ENCODE results near the gene REL.
"Not testable (repeated sequence)": the region's sequence is repeated elsewhere in the genome, so short reads cannot be mapped to it uniquely, and the experiment has no call there.

REL gene

DNA sequence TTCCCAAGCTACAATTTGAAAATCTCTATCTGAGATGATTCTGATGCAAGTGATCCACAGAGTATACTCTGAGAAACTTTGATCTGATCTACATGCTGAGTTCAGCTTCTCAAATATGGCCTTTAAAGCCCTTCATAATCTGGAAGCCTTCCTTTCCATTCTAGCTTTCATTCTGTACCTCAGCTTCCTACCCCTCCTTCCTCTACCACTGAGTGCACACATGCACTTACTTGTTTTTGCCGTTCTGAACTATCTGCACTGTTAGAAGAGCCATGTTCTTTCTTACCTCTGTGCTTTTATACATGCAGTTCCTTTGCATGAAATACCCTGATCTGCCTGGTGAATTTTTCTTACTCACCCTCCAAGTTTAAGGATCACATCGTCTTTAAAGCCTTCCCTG lies 25.0 kb downstream of the REL start:
- peaks cover 6% of the 10 kb centered on the region for H3K4me1 Mint-ChIP-seq (ENCODE audit: low read depth)
- no peak for DNase-seq (ENCODE audit: low spot score)
- H3K36me3 Mint-ChIP-seq (ENCODE audit: low read depth) = peaks cover 34% of the 10 kb centered on the region
- H3K27ac Mint-ChIP-seq = peak overlapping the region; percentile 33
- no peaks in the 10 kb centered on the region for H3K9me3 Mint-ChIP-seq
- H3K27me3 Mint-ChIP-seq (ENCODE audit: low read depth) = no peaks in the 10 kb centered on the region
- H3K4me3 Mint-ChIP-seq = no peak overlapping the region

DNA sequence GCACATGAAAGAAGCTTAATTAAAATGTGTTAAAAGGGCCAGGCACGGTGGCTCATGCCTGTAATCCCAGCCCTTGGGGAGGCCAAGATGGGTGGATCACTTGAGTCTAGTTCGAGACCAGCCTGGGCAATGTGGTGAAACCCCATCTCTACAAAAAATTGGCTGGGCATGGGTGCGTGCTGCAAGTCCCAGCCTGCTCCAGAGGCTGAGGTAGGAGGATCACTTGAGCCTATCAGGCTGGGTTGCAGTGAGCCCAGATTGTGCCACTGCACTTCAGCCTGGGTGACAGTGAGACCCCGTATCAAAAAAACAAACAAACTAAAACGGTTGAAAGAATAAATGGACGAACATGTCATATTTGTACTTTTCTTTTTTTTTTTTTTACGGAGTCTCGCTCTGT lies 26.0 kb downstream of the REL start:
- no peak for DNase-seq (ENCODE audit: low spot score)
- Mint-ChIP-seq H3K9me3 (no peaks in the 10 kb centered on the region), H3K27ac (no peak overlapping the region), H3K4me1 (ENCODE audit: low read depth) (peaks cover 6% of the 10 kb centered on the region), H3K27me3 (ENCODE audit: low read depth) (no peaks in the 10 kb centered on the region), H3K36me3 (ENCODE audit: low read depth) (peaks cover 35% of the 10 kb centered on the region), H3K4me3 (no peak overlapping the region)

DNA sequence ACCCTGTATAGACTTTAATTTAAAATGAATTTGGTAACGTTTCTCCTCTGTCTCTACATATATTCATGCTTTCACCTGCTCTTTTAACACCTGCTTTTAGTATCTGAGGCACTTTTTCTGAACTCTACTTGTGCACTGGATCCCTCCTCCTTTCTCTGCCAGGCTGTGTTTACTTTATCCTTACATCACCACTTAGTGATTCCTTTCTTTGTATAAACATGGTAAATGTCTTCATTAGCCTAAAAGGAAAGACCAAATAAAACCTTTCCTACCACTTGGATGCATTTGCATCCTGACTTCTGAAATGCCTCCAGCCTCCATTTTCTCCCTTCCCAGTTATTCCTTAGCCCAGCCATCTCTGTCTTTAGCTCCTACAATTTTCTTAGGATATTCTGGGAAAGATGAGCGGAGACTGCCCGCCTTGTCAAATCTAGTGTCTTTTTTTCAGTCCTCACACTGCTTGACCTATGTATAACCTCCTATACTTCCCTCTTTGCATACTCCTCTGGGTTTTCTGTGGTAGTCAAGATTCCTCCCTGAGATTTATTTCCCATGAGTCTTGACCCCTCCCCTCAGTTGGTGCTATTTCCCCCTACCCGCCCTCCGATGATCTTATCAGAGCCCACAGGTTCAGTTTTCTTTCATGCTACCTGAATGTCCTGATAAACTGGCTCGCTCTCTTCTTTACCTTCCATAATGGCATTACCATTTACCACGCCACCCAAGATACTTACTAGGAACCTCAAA lies 44.8 kb downstream of the REL start:
- DNase-seq (ENCODE audit: low spot score) = no peak
- Mint-ChIP-seq H3K27me3 (ENCODE audit: low read depth) (no peaks in the 10 kb centered on the region), H3K36me3 (ENCODE audit: low read depth) (peaks cover 41% of the 10 kb centered on the region), H3K27ac (no peak overlapping the region), H3K9me3 (peaks cover 7% of the 10 kb centered on the region), H3K4me1 (ENCODE audit: low read depth) (peaks cover 12% of the 10 kb centered on the region), H3K4me3 (no peak overlapping the region)

DNA sequence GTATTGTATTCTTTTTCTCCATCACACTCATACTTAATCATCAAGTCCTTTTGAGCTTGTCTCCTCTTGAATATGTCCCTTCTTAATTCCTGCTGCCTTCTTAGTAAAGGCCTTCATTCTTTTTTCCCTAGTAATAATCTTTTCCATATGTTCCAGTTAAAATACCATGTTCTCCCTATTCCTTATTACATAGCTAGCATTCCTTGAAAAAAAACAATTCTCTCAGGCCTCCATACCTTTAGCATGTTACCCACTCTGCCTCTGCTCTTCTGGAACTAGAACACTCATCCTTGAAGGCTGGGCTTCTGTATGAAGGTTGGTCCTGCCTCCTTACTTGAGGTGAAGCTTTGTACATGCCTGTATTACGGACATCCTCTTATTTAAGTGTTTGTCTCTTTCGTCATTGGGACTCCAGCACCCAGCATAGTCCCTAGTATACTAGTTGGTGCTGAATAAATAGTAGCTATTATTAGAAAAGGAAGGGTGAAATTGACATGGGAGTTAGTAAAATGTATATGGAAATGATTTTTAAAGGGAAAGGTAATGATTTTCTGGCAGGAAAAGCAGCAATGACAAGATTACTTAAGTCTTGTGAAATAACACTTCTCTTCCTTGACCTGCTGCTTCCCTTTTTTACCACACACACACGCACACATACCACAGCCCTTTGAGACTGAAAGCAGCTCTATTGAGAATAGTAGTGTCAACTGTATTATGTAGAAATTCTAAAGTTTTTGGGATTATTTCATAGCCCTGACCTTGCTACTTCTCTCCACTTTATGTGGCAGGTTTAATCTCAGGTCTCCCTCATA lies 45.6 kb downstream of the REL start:
- no peak overlapping the region for H3K27ac Mint-ChIP-seq

DNA sequence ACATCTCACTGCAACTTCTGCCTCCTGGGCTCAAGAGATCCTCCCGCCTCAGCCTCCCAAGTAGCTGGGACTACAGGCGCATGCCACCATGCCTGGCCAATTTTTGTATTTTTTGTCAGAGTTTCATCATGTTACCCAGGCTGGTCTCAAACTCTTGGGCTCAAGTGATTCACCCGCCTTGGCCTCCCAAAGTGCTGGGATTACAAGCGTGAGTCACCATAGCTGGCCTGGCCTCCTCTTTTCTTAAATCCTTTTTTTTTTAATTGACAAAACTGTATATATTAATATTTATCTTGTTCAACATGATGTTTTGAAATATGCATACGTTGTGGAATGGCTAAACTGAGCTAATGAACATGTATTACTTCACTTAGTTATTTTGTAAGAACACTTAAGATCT lies 50.7 kb downstream of the REL start:
- H3K27me3 Mint-ChIP-seq (ENCODE audit: low read depth); H3K9me3 Mint-ChIP-seq; H3K27ac Mint-ChIP-seq; H3K4me1 Mint-ChIP-seq (ENCODE audit: low read depth); H3K4me3 Mint-ChIP-seq; DNase-seq (ENCODE audit: low spot score): not testable (repeated sequence)
- H3K36me3 Mint-ChIP-seq (ENCODE audit: low read depth) = peaks cover 36% of the 10 kb centered on the region

More for the DNA sequence above, 45.6 kb downstream of the REL start:
- Mint-ChIP-seq H3K9me3 (peaks cover 7% of the 10 kb centered on the region), H3K27me3 (ENCODE audit: low read depth) (no peaks in the 10 kb centered on the region), H3K4me1 (ENCODE audit: low read depth) (peaks cover 14% of the 10 kb centered on the region), H3K36me3 (ENCODE audit: low read depth) (peaks cover 41% of the 10 kb centered on the region), H3K4me3 (no peak overlapping the region)
- no peak for DNase-seq (ENCODE audit: low spot score)

DNA sequence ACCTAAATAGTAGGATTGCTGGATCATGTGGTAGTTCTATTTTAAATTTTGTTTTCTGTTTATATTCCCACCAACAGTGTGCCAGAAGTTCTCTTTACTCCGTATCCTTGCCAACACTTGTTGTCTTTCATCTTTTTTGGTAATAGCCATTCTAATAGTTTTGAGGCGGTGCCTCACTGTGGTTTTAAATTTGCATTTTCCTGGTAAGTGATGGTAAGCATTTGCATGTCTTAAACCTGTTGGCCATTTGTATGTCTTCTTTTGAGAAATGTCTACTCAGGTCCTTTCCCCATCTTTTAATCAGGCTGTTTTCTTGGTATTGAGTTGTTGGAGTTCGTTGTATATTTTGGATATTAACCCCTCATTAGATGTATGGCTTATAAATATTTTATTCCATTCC lies 51.6 kb downstream of the REL start:
- peaks cover 15% of the 10 kb centered on the region for H3K4me1 Mint-ChIP-seq (ENCODE audit: low read depth)
- DNase-seq (ENCODE audit: low spot score) = no peak
- peaks cover 35% of the 10 kb centered on the region for H3K36me3 Mint-ChIP-seq (ENCODE audit: low read depth)
- no peaks in the 10 kb centered on the region for H3K9me3 Mint-ChIP-seq
- H3K27me3 Mint-ChIP-seq (ENCODE audit: low read depth) = no peaks in the 10 kb centered on the region
- no peak overlapping the region for H3K27ac Mint-ChIP-seq
- no peak overlapping the region for H3K4me3 Mint-ChIP-seq

DNA sequence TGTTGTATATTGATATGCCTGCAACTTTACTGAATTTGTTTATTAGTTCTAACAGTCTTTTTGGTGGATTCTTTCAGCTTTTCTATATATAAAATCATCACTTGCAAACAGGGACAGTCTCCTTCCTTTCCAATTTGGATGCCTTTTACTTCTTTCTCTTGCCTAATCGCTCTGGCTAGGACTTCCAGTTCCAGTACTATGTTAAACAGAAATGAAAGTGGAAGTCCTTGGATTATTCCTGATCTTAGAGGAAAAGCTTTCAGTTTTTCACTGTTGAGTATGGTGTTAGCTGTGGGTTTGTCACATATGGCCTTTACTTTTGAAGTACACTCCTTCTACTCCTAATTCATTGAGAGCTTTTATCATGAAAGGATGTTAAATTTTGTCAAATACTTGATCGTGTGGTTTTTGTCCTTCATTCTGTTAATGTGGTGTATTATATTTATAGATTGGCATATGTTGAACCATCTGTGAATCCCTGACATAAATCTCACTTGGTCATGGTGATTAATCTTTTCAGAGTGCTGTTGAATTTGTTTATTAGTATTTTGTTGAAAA lies 52.9 kb downstream of the REL start:
- Mint-ChIP-seq H3K36me3 (ENCODE audit: low read depth) (peaks cover 37% of the 10 kb centered on the region), H3K27ac (no peak overlapping the region), H3K27me3 (ENCODE audit: low read depth) (no peaks in the 10 kb centered on the region), H3K4me1 (ENCODE audit: low read depth) (peaks cover 15% of the 10 kb centered on the region), H3K4me3 (no peak overlapping the region), H3K9me3 (no peaks in the 10 kb centered on the region)
- no peak for DNase-seq (ENCODE audit: low spot score)

DNA sequence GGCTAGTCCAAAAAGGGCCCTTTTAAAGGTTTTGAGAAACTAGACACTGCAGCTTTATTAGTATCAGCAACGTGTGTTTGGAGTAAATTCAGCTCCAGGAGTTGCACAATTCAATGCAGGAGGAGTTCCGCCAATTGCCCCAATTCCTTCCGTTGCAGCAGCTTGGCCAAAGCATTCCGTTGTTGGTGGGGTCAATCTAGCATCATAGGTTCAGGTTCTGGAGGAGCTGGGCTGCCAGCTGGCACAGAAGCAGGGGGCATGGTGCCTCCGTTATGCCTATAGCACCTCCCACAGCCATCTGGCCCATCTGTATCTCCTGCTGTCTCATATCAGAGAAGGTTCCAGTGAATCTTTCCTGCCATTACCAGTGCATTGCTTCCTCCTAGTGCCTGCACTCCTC lies 55.4 kb downstream of the REL start:
- H3K4me1 Mint-ChIP-seq (ENCODE audit: low read depth) = peaks cover 14% of the 10 kb centered on the region
- H3K4me3 Mint-ChIP-seq = no peak overlapping the region
- no peaks in the 10 kb centered on the region for H3K27me3 Mint-ChIP-seq (ENCODE audit: low read depth)
- no peaks in the 10 kb centered on the region for H3K9me3 Mint-ChIP-seq
- no peak overlapping the region for H3K27ac Mint-ChIP-seq
- DNase-seq (ENCODE audit: low spot score) = no peak
- H3K36me3 Mint-ChIP-seq (ENCODE audit: low read depth) = peaks cover 36% of the 10 kb centered on the region

DNA sequence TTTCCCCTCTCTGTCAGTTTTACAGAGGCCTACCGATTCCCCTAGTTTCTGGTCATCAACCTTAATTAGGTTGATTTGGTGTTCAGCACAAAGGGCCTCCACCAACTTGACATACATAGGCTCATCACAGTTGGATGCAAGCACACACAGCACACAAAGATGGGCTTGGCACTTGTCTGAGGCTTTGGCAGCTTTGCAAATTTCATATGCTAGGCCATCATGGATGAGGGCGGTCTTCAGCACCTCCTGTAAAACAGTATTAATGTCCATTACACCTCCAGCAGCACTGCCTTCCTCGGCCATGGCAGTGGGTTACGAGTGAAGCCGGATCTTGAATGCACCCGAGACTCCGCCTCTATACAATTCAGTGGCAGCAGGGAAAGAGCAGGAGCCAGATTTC lies 56.9 kb downstream of the REL start:
- no peak overlapping the region for H3K27ac Mint-ChIP-seq
- H3K4me3 Mint-ChIP-seq = no peak overlapping the region

DNA sequence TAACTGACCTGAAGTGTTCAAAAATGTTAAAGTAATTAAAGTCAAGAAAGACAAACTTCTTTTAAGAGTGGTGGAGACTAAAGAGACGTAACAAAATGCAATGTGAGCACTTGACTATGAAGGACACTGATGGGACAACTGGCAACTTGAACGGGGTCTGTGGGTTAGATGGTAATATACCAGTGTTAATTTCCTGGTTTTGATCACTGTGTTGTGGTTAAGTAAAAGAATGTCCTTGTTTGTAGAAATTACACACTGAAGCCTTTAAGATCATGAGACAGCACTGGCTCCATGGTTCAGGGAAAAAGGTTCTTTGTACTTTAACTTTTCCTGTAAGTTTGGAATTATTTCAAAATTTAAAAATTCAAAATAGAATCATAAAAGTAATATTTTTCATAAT lies 58.2 kb downstream of the REL start:
- H3K4me1 Mint-ChIP-seq (ENCODE audit: low read depth) = peaks cover 10% of the 10 kb centered on the region
- H3K36me3 Mint-ChIP-seq (ENCODE audit: low read depth) = peaks cover 32% of the 10 kb centered on the region
- no peaks in the 10 kb centered on the region for H3K27me3 Mint-ChIP-seq (ENCODE audit: low read depth)
- no peak overlapping the region for H3K4me3 Mint-ChIP-seq
- H3K27ac Mint-ChIP-seq = no peak overlapping the region
- no peaks in the 10 kb centered on the region for H3K9me3 Mint-ChIP-seq
- no peak for DNase-seq (ENCODE audit: low spot score)

More for the DNA sequence above, 56.9 kb downstream of the REL start:
- Mint-ChIP-seq H3K9me3 (no peaks in the 10 kb centered on the region), H3K4me1 (ENCODE audit: low read depth) (peaks cover 13% of the 10 kb centered on the region), H3K27me3 (ENCODE audit: low read depth) (no peaks in the 10 kb centered on the region), H3K36me3 (ENCODE audit: low read depth) (peaks cover 28% of the 10 kb centered on the region)
- no peak for DNase-seq (ENCODE audit: low spot score)

DNA sequence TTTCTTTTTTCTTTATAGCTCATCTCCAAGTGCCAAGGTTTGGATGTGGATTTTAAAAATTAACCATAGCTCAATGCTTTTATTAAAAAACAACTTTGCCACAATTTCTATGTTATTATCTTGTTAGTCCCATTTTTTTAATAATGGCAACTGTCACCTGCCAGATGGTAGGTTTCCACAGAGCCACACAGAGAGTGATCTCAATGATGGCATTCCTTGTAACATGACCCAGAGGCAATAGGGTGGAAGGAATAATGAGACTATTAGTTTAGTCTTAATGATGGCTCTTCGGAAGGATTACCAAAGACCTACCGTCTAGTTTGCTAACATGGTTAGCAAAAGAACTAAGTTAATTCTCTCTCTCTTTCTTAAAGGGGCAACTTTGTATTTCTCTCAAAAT lies 64.0 kb downstream of the REL start:
- H3K4me3 Mint-ChIP-seq = no peak overlapping the region
- H3K27me3 Mint-ChIP-seq (ENCODE audit: low read depth) = no peaks in the 10 kb centered on the region
- no peak for DNase-seq (ENCODE audit: low spot score)
- H3K27ac Mint-ChIP-seq = no peak overlapping the region
- peaks cover 21% of the 10 kb centered on the region for H3K36me3 Mint-ChIP-seq (ENCODE audit: low read depth)
- H3K4me1 Mint-ChIP-seq (ENCODE audit: low read depth) = peaks cover 9% of the 10 kb centered on the region
- no peaks in the 10 kb centered on the region for H3K9me3 Mint-ChIP-seq

DNA sequence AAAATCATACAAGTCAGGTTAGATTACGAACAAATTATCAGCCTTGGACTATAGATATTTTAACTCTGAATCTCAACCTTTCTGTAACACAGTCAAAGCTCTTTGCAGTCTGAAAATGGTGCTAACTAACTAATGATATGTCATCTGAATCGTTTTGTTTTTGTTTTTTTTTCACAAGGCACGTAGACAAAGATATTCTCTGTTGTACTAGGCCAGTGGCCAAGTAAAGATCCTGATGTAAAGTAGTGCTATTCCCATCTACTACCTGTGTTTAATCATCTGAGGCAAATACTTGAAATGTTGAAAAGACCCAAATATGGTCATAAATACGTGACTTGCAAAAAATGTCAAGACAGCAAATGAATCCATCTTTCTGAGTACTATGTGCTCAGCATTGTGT lies 65.7 kb downstream of the REL start:
- Mint-ChIP-seq H3K4me1 (ENCODE audit: low read depth) (peaks cover 12% of the 10 kb centered on the region), H3K36me3 (ENCODE audit: low read depth) (peaks cover 24% of the 10 kb centered on the region)
- DNase-seq (ENCODE audit: low spot score) = no peak

DNA sequence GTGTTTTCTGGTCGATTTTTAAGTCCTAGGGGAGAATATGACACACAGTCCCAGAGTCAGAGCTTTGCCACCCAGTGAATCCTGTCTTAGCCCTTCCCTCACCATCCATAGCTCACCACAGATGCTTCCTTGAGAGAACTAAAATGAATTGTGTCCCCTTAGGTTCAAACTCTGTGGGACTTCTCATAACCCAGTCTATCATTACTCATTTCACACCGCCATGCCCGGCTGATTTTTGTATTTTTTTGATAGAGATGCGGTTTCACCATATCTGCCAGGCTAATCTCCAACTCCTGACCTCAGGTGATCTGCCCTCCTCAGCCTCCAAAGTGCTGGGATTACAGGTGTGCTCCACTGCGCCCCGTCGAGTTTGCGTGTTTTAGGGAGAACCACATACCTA lies 66.8 kb downstream of the REL start:
- Mint-ChIP-seq H3K27me3 (ENCODE audit: low read depth) (no peaks in the 10 kb centered on the region), H3K27ac (no peak overlapping the region), H3K4me1 (ENCODE audit: low read depth) (peaks cover 12% of the 10 kb centered on the region), H3K4me3 (no peak overlapping the region), H3K36me3 (ENCODE audit: low read depth) (peaks cover 24% of the 10 kb centered on the region), H3K9me3 (peaks cover 3% of the 10 kb centered on the region)
- no peak for DNase-seq (ENCODE audit: low spot score)

More for the DNA sequence above, 65.7 kb downstream of the REL start:
- Mint-ChIP-seq H3K27ac (no peak overlapping the region), H3K4me3 (no peak overlapping the region), H3K27me3 (ENCODE audit: low read depth) (no peaks in the 10 kb centered on the region), H3K9me3 (peaks cover 3% of the 10 kb centered on the region)

DNA sequence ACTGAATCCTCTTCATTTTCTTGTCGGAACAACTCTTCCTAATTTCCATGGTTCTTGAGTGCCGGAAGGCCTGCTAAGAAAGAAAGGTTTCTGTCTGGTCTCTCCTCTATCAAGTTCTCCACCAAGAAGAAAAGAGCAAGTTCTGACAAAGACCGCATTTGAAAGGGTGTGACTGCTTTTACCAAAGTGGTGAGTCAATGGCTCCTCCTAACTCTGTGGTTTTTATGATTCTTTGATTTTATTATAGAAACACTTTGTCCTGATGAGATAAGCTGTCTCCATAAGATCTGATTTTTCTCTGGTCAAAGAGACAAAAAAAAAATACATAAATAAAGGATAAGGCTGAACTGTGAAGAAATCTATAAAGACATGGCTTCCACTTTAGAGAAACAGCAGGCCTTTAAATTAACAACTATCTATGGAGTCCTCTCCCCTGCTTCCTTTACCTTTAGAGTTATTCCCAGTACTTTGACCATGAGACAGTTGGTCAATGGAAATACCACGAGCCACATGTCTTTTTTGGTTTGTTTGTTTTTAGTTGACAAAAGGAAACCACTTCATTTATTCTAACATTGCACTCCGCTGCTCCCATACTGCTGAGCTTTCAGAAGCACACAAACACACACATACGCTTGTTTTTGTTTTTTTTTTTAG lies 67.7 kb downstream of the REL start:
- Mint-ChIP-seq H3K36me3 (ENCODE audit: low read depth) (peaks cover 28% of the 10 kb centered on the region), H3K9me3 (peaks cover 3% of the 10 kb centered on the region), H3K4me3 (no peak overlapping the region), H3K27ac (no peak overlapping the region), H3K4me1 (ENCODE audit: low read depth) (peaks cover 12% of the 10 kb centered on the region), H3K27me3 (ENCODE audit: low read depth) (no peaks in the 10 kb centered on the region)
- DNase-seq (ENCODE audit: low spot score) = no peak

Measured in T-helper 2 cell treated with Interferon-gamma antibody and Interleukin-4, amounts not matched to agents 5 μg/mL and 100 μg/mL, for 36 hours (primary cell).